ENCODE measurements around the gene ABCA5.

- TF ChIP-seq, protein P1, sequence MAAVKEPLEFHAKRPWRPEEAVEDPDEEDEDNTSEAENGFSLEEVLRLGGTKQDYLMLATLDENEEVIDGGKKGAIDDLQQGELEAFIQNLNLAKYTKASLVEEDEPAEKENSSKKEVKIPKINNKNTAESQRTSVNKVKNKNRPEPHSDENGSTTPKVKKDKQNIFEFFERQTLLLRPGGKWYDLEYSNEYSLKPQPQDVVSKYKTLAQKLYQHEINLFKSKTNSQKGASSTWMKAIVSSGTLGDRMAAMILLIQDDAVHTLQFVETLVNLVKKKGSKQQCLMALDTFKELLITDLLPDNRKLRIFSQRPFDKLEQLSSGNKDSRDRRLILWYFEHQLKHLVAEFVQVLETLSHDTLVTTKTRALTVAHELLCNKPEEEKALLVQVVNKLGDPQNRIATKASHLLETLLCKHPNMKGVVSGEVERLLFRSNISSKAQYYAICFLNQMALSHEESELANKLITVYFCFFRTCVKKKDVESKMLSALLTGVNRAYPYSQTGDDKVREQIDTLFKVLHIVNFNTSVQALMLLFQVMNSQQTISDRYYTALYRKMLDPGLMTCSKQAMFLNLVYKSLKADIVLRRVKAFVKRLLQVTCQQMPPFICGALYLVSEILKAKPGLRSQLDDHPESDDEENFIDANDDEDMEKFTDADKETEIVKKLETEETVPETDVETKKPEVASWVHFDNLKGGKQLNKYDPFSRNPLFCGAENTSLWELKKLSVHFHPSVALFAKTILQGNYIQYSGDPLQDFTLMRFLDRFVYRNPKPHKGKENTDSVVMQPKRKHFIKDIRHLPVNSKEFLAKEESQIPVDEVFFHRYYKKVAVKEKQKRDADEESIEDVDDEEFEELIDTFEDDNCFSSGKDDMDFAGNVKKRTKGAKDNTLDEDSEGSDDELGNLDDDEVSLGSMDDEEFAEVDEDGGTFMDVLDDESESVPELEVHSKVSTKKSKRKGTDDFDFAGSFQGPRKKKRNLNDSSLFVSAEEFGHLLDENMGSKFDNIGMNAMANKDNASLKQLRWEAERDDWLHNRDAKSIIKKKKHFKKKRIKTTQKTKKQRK (IDR thresholded peaks at IDR 0.05; ENCODE audit: low read depth, low read length) = no peak
- TF ChIP-seq KAT2A (conservative IDR thresholded peaks at IDR 0.05; ENCODE audit: control insufficient read depth, low read depth, low read length) (no peak), FOXK2 (IDR thresholded peaks at IDR 0.05) (no peak), SMC3 (IDR thresholded peaks at IDR 0.05; ENCODE audit: borderline replicate concordance, low read length) (no peak), FOS (IDR thresholded peaks at IDR 0.05; ENCODE audit: borderline replicate concordance, extremely low read depth, insufficient read length) (no peak), NBN (IDR thresholded peaks at IDR 0.05) (no peak), ZBTB40 (IDR thresholded peaks at IDR 0.05; ENCODE audit: borderline replicate concordance) (no peak), BACH1 (IDR thresholded peaks at IDR 0.05; ENCODE audit: borderline replicate concordance) (no peak), CHD1 (IDR thresholded peaks at IDR 0.05; ENCODE audit: low read depth, low read length) (no peak), EP300 (IDR thresholded peaks at IDR 0.05; ENCODE audit: borderline replicate concordance in 1 of 2, control insufficient read depth in 1 of 2, low read depth in 2 of 2, low read length in 2 of 2) (no peak), TAF1 (IDR thresholded peaks at IDR 0.05; ENCODE audit: borderline replicate concordance, low read depth, low read length) (no peak), BCL3 (IDR thresholded peaks at IDR 0.05; ENCODE audit: borderline replicate concordance, insufficient read depth, low read depth, low read length, poor library complexity, severe bottlenecking) (no peak), MYC (IDR thresholded peaks at IDR 0.05; ENCODE audit: insufficient read depth, insufficient read length, insufficient replicate concordance, low read length, severe bottlenecking) (no peak)
Measured at GRCh38 chr17:69300222-69300621, 26.7 kb downstream of the ABCA5 start.

Data from GM12878 (cell line).